ENCODE results near the gene FNIP1.
"Not testable (repeated sequence)": the region's sequence is repeated elsewhere in the genome, so short reads cannot be mapped to it uniquely, and the experiment has no call there.

FNIP1 gene

GRCh38 chr5:131607903-131608540 is 188.8 kb downstream of the FNIP1 start:
- no peak for DNase-seq (ENCODE audit: low read depth, low spot score)

GRCh38 chr5:131607418-131607817 is 189.4 kb downstream of the FNIP1 start:
- no peak for DNase-seq (ENCODE audit: low read depth, low spot score)

GRCh38 chr5:131605086-131605485 is 191.7 kb downstream of the FNIP1 start:
- DNase-seq (ENCODE audit: low read depth, low spot score): no peak

GRCh38 chr5:131595088-131596033 is 201.5 kb downstream of the FNIP1 start:
- DNase-seq (ENCODE audit: low read depth, low spot score): no peak

- no peak for DNase-seq (ENCODE audit: low read depth, low spot score)
These were observed 202.9 kb downstream of the FNIP1 start for GRCh38 chr5:131593921-131594320.

- DNase-seq (ENCODE audit: low read depth, low spot score): not testable (repeated sequence)
These were observed 203.4 kb downstream of the FNIP1 start for GRCh38 chr5:131593436-131593835.
